Activated CD4-positive, alpha-beta T cell treated with anti-CD3 and anti-CD28 coated beads, Interleukin-2, Interleukin-4, amounts not matched to agents 100 ng/mL and 50 ng/mL, durations not matched to agents 16 hours and 8 hours (primary cell): Measurements from ENCODE around the gene HS6ST2.
A peak's percentile ranks its signal among the peaks of the same experiment; 100 is the strongest.

Experiments
- DNase-seq: peaks from one replicate; pipeline ENCODE4 v3.0.0-alpha.2; 2020; ENCODE audit warnings: low spot score

HS6ST2 gene

DNA sequence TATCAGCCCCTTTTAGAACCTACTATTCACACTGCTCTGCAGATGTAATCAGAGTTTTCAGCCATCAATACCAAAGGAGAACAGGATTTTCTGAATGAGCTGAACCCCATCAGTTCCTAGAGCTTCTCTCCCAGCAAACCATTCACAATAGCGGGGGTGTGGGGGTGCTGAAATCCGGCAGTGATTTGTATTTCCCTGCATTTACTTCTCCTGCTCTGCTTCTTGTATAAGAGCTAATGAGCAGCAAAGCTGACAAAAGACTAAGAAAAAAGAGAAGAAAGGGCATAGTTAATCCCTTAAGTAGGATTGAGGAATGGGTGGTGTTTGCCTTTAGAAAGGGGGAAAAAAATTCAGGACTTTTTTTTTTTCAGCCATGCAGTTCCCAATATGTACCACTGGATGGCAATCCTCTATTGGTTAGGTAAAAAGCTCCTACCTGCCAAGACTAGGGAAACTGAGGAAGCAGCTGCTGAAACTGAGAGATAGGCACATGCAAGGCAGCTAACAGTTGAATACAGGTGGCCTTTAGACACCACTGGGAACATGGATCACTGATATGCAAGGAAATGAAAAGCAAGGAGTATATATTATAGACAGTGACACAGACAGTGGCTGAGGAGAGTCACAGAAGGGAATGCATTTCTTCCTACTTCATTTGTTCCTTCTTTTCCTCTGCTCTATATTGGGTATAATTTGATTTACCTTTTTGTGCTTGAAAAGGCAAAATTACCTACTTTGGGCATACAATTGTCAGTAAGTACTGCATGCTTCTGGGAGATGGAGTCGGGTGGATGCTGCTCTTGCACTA is 217.9 kb downstream of the HS6ST2 start:
- no peak for DNase-seq

- DNase-seq = no peak
Observed at GRCh38 chrX:132738951-132739350, 219.5 kb downstream of the HS6ST2 start.

- peak; percentile 75 for DNase-seq
Observed at GRCh38 chrX:132737743-132738142, 220.7 kb downstream of the HS6ST2 start.

- DNase-seq = no peak
Observed at GRCh38 chrX:132732236-132732635, 226.2 kb downstream of the HS6ST2 start.

- no peak for DNase-seq
Observed at GRCh38 chrX:132730726-132731125, 227.7 kb downstream of the HS6ST2 start.

DNA sequence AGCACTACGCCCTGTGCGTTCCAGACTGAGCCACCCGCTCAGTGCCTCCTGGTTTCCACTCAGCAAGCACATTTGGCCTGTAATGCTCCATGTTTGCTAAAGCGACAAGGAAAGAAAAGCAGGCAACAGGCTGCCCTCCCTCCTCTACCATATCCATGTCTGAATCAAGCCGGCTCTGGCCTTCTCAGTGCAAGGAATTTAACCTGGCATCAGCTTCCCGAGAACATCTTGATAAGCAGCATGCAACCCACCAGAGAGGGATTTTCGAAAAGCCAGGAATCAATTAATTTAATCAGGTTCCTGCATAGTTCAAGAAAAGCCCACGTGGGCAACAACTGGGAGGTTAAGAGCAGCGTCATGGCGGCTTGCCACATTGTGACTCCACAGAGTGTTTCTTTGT is 228.2 kb downstream of the HS6ST2 start:
- DNase-seq = no peak

DNA sequence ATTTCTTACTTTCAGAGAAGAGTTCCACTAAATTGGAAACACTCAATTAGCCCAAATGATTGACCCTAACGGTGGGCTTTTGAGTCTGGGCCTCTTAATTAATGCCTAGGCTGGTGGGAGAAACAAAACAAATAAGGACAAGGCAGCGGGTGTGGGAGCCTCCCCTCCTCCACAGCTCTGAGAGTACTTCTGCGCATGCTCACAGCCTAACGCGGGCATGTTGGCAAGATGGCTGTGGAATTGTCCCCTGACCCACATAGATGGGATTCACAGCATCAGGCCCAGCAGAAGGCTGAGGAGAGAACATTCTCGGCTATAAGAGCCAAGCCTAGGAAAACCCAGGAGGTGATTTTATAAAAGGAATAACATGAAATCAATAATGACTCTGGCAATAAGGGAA is 230.1 kb downstream of the HS6ST2 start:
- no peak for DNase-seq

DNA sequence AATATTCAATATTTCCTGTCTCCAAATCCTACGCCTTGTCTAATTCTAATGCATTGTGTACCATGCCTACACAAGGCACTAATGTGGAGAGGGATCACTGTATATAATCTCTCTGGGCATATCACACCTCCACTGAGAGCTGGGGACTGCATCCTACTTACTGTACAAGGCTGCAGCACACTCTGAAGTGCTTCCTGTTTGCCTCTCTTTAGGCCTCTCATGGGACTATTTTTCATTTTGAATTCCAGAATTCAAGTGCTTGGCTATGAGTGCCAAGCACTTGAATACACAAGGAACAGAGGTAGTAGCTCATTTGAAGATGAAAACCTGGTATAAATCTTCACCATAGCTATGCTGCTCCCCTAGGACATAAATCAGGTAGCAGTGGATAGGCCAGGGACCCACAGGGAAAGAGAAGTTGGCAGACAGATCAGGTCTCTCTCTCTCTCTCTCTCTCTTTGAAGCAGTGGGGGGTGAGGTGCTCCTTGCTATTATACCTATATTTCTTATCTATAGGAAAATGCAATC is 239.9 kb downstream of the HS6ST2 start:
- DNase-seq = no peak

DNA sequence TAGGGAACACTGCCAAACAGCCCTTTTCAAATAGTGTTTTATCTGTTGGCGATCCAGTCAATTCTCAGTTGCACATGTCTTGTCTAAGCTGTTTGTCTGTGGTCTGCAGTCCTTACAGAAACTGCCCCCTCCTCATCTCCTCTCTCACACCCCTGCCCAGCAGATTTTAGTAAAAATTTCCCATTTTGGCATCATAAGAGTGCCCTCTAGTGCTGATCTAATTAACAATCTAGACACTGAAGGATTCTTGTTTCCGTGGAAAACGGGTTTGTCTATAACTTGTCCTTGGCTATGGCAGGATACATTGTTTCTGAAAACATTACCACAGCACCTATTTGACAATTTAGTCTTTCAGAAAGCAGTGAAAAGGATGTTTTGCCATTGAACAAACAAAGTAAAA is 242.4 kb downstream of the HS6ST2 start:
- DNase-seq = no peak

DNA sequence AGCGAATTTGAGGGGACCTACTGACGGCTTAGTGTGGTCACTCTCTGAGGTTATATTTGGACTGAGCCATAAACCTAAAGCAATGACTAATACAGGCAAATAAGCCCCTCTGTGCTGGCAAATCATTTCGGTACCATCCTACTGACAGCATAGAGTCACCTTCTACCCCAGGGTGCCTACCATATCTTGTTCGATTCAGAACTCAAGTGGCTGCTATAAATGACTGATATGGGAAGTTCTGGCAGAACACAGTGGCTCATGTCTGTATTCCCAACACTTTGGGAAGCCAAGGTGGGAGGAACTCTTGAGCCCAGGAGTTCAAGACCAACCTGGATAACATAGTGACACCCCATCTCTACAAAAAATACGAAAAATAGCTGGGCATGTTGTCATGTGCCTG is 243.5 kb downstream of the HS6ST2 start:
- no peak for DNase-seq

DNA sequence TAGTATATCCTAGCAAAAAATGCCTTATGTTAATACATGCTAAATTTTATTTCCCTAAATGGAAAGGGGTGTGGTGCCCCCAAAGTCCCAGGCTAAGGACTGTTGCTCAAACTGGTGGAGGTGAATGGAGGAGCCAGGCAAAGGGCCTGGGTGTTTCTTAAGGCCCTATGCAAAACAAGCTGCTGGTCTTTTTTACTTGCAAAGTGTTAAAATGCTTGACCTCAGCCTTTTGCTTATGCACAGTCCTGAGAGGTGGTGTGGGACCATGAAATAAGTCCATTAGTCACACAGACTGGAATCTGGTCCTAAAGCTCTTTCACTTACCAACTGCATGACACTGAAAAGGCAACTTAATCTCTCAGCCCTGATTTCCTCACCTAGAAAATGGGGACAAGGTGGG is 246.1 kb downstream of the HS6ST2 start:
- DNase-seq = no peak

- no peak for DNase-seq
Observed at GRCh38 chrX:132710656-132711155, 247.7 kb downstream of the HS6ST2 start.

DNA sequence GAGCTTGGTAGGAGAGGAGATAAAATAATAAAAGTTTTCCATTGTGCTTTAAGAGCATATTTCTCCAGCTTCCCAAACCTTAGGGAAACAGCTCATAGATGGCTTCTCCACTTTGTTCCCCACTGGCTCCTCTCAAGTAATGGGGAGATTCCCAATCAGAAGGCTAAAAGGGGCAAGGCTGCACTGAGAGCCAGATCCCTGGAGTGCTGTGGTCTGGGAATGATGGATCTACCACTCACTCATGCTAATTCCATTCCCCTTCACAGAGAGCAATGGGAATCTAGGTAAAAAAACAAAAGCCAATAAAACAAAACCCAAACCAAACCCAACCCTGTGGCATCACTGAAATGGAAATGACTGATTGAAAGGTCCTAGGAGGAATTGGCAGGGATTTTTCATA is 249.9 kb downstream of the HS6ST2 start:
- no peak for DNase-seq

DNA sequence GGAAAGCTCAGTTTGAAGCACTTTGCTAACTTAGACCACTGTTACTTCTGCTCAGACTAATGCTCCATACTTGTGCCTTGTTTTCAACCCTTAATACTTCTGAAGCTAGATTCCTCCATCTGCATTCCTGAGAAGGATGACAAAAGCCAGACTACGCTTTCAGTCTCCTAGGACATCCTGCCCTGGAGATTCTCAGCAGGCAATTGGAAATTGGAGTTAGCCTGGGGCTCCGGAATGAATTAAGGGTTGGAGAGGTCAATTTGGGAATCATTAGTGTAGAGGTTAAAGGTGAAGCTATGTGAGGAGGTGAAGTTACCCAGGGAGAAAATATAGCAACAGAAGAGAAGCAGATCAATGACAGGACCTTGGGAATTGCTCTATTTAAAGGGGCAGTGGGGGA is 253.7 kb downstream of the HS6ST2 start:
- no peak for DNase-seq

GRCh38 chrX:132694382-132694781 is 264.0 kb downstream of the HS6ST2 start:
- DNase-seq = no peak

DNA sequence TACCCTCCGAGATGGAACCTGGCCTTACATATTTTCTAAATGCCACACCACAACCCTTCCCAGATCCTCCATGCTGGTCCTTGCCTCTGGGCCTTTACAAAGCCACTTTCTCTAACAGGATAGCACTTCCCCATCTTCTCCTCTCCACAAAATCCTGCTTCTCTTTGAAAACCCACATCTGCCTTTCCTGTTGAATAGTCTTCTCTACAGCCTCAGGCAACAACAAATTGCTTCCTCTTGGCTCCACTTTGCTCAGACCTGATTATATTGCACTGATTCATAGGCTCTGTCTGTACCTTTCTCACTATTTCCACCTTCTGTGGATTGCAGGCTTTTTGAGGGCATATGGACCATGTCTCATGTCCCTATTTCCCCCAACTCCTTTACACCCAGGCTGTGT is 265.9 kb downstream of the HS6ST2 start:
- no peak for DNase-seq

GRCh38 chrX:132692066-132692465 is 266.4 kb downstream of the HS6ST2 start:
- no peak for DNase-seq

DNA sequence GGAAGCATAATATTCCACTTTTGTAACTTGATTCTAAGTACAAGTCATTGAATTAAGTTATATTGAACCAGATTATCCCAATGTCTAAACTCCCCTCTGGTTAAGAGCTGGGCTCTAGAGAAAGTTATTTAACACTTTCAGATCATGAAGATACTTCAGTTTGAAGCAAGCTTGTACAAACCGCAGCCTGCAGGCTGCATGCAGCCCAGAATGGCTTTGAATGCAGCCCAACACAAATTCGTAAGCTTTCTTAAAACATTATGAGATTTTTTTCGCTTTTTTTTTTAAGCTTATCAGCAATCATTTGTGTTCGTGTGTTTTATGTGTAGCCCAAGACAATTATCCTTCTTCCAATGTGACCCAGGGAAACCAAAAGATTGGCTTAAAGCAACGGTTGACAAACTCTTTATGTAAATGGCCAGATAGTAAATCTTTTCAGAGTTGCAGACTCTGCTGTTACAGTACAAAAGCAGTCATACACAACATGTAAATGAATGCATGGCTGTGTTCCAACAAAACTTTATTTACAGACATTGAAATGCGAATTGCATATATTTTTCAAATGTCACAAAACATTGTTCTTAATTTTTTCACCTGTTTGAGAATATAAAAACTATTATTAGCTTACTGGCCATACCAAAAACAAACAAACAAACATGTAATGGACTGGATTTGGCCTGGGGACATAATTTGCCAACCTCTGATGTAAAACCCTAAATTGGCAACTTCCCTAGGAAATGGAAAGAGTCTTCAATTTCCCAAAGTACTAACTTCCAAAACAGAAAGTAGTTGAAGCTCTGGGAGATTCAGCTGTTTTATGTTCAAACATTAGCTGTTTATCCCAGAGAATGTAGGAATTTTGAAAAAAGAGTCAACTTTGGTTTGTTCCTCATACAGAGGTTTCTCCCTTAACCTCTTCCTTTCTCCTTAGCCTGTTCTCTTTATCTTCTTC is 268.5 kb downstream of the HS6ST2 start:
- no peak for DNase-seq

GRCh38 chrX:132685276-132685675 is 273.2 kb downstream of the HS6ST2 start:
- no peak for DNase-seq

DNA sequence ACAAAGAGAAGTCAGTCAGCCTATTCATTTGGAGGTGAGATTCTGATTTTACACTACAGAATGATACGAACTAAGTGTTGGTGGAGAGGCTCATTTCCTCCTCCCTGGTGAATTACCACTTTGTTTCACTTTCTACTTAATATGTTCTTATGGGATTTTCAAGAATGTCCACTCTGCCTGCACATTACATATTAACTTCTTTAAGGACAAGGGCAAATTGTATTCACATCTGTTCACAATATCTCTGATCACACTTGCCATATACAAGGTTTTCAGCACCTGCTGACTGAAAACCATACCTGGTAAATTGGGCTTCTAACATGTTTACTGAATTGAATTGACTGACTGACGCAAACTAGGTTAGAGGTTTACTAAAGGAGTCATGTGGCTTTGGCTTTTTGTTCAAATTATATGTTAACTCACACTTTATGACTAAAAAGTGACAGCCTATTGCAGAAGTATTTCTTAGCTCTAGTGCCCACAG is 281.2 kb downstream of the HS6ST2 start:
- peak; percentile 9 for DNase-seq

- DNase-seq = peak; percentile 5
Observed at GRCh38 chrX:132676561-132677186, 281.8 kb downstream of the HS6ST2 start.

- DNase-seq = no peak
Observed at GRCh38 chrX:132676102-132676501, 282.3 kb downstream of the HS6ST2 start.
